Fibroblast of the aortic adventitia (primary cell): Measurements from ENCODE around the gene ATP7B. TPM values are rescaled to one million over a fixed set of nuclear protein-coding genes. Genes with fewer than 3 reads are reported as not detected.
A peak's percentile ranks its signal among the peaks of the same experiment; 100 is the strongest.

Experiments
- DNase-seq: peaks from one replicate; pipeline ENCODE4 v3.0.0-alpha.2; 2010; ENCODE audit warnings: low read depth
- H3K4me3 ChIP-seq: 2 replicates; pipeline ENCODE4 v1.5.1; 2011; ENCODE audit warnings: low read depth, mild to moderate bottlenecking, control low read depth, low read length, moderate library complexity
- total RNA-seq: library from RNA; depleted of rRNA; stranded (reverse); fragments of >200 nt; gene quantifications from 2 replicates; pipeline ENCODE4 v1.2.3, GENCODE V29; 2012; ENCODE audit warnings: low replicate concordance
- TF ChIP-seq, protein P1 (sequence below): IDR thresholded peaks from 2 replicates; pipeline ENCODE4 v1.5.1; 2011; ENCODE audit warnings: mild to moderate bottlenecking, low read length, control low read depth, inconsistent platforms; ENCODE audit not compliant: insufficient read depth

The ATP7B gene
- 1.3 and 1.5 TPM in 2 replicates for total RNA-seq

DNA sequence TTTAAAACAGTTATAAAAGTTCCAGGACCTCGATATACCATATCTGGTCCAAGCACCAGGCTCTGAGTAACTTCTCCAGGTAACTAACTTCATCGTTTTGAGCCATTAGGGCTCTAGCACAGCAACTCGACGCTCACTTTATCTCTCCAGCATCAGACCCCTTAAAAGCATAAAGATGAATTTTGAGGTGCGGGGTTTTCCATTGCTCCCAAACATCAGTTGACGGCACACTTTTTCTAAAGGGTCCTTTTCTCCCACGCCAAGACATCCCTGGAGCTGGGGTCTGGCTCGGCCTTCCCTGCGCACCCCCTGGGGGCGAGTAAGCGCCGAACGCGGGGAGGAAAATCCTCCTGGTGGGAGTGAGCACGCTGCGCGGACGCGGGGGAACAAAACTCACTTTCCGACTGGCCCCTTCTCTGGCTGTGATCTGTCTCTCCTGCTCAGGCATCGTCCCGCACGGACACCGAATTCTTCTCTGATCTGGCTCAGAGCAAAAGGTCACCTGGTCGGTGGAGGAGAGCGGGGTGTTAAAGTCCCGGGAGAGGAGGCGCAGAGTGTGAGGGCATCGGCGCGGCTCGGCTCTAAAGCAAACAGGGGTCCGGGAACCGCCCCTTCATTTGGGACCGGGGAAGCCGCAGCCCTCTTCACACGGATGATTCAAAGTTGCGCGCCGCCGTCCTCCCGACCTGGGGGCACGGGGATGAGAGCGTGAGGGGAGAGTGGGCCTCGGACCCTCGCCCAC, at the start of gene ATP7B:
Gene ATP7B (minus strand): TSS at position 561 of the 742 bp plus-strand sequence. CDS start 113 bp downstream, at position 448.
- H3K4me3 ChIP-seq: peak within 1 kb of the TSS; percentile 97
- DNase-seq: no peak
- TF ChIP-seq, protein P1, sequence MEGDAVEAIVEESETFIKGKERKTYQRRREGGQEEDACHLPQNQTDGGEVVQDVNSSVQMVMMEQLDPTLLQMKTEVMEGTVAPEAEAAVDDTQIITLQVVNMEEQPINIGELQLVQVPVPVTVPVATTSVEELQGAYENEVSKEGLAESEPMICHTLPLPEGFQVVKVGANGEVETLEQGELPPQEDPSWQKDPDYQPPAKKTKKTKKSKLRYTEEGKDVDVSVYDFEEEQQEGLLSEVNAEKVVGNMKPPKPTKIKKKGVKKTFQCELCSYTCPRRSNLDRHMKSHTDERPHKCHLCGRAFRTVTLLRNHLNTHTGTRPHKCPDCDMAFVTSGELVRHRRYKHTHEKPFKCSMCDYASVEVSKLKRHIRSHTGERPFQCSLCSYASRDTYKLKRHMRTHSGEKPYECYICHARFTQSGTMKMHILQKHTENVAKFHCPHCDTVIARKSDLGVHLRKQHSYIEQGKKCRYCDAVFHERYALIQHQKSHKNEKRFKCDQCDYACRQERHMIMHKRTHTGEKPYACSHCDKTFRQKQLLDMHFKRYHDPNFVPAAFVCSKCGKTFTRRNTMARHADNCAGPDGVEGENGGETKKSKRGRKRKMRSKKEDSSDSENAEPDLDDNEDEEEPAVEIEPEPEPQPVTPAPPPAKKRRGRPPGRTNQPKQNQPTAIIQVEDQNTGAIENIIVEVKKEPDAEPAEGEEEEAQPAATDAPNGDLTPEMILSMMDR: peak; percentile 21

DNA sequence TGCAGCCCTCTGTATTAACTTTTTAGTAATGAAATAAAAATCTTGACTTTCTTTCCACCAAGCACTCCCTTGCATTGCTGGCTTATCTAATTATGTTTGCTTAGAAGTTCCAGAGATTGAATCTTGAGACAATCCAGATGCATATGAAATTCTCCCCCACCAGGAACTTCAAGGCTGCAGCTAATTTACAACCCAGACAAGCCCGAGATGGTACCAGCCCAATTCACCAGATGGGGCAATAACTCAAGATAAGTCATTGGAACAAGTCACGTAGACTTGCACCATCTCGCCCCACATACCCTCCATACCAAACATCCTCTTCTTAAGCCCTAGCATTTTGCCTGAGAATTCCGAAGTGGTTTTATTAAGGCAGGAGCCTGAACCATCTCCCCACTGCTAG, 42.2 kb upstream of the ATP7B start:
- H3K4me3 ChIP-seq: no peak overlapping the region
- TF ChIP-seq, protein P1: no peak
- peak; percentile 34 for DNase-seq

DNA sequence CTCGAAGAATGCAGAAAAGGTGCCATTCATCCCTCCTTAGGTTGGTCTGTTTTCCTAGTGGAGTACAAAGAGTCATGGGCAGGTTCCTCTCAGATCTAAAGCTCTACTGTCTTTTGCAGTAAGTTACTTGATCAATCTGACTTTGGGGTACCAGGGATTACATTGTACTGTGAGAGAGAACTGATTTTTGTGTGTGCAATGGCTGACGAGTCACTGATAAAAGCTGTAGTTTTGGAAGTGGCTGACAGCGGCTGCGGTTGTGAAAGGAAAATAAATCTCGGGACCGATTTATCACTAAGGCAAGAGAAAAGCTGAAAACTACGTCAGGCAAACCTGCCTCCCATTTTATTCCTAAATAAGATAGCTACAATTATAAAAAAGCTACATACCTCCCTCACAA, 40.1 kb upstream of the ATP7B start:
- H3K4me3 ChIP-seq: no peak overlapping the region
- TF ChIP-seq, protein P1: no peak
- DNase-seq: peak; percentile 4

DNA sequence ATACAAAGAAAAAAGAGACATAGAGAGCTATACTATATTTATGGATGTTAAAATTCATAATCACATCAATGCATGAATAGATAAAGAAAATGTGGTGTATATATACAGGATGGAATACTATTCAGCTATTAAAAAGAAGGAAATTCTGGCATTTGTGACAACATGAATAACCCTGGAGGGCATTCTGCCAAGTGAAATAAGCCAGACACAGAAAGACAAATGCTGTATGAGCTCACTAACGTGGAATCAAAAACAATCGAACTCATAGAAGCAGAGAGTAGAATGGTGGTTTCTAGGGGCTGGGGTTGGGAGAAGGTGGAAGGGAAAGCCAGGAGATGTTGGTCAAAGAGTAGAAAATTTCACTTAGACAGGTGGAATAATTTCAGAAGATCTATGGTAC, 37.3 kb upstream of the ATP7B start:
- peak; percentile 23 for DNase-seq
- no peak overlapping the region for H3K4me3 ChIP-seq
- TF ChIP-seq, protein P1: no peak

DNA sequence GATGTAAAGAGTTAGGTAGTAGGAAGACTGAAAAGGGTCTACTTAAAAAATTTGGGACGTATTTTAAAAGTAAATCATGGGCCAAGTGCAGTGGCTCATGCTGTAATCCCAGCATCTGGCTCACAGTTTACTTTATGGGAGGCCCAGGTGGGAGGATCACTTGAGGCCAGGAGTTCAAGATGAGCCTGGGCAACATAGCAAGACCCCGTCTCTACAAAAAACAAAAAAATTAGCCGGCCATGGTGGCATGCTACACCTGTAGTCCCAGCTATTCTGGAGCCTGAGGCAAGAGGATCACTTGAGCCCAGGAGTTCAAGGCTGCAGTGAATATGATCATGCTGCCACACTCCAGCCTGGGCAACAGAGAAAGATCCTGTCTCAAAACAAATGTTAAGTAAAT, 36.2 kb upstream of the ATP7B start:
- TF ChIP-seq, protein P1: no peak
- H3K4me3 ChIP-seq: no peak overlapping the region
- DNase-seq: no peak

DNA sequence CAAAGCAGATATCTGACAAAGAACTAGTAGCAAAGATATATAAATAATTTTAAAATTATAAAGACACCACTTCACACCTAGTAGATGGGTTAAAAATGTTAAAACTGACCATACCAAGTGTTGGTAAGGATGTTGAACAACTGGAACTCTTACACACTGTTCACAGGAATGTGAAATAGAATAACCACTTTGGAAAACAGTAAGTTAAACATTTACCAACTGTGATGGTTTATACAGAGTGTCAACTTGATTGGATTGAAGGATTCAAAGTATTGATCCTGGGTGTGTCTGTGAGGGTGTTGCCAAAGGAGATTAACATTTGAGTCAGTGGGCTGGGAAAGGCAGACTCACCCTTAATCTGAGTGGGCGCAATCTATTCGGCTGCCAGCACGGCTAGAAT, 32.4 kb upstream of the ATP7B start:
- TF ChIP-seq, protein P1: no peak
- no peak overlapping the region for H3K4me3 ChIP-seq
- no peak for DNase-seq
